Glutamatergic neuron (in vitro differentiated cells): Measurements from ENCODE around the gene BTBD3. TPM values are rescaled to one million over a fixed set of nuclear protein-coding genes. Genes with fewer than 3 reads are reported as not detected.

Source experiments
- DNase-seq: peaks from one replicate; pipeline ENCODE4 v3.0.0; 2022
- H3K27ac Mint-ChIP-seq: one replicate; pipeline ENCODE4 v1.8.0; 2020; ENCODE audit warnings: mild to moderate bottlenecking, mixed read lengths, inconsistent platforms; ENCODE audit not compliant: unreplicated experiment
- H3K27me3 Mint-ChIP-seq: one replicate; pipeline ENCODE4 v1.8.0; 2020; ENCODE audit warnings: mild to moderate bottlenecking, moderate library complexity, mixed read lengths, inconsistent platforms; ENCODE audit not compliant: unreplicated experiment
- H3K36me3 Mint-ChIP-seq: one replicate; pipeline ENCODE4 v1.8.0; 2020; ENCODE audit warnings: mild to moderate bottlenecking, mixed read lengths, inconsistent platforms; ENCODE audit not compliant: unreplicated experiment
- H3K4me1 Mint-ChIP-seq: one replicate; pipeline ENCODE4 v1.8.0; 2020; ENCODE audit warnings: mild to moderate bottlenecking, low read depth, mixed read lengths, inconsistent platforms; ENCODE audit not compliant: unreplicated experiment
- H3K4me3 Mint-ChIP-seq: one replicate; pipeline ENCODE4 v1.8.0; 2020; ENCODE audit warnings: mild to moderate bottlenecking, mixed read lengths, inconsistent platforms; ENCODE audit not compliant: unreplicated experiment
- H3K9me3 Mint-ChIP-seq: one replicate; pipeline ENCODE4 v1.8.0; 2020; ENCODE audit warnings: mild to moderate bottlenecking, moderate library complexity, mixed read lengths, inconsistent platforms; ENCODE audit not compliant: unreplicated experiment
- total RNA-seq: library from RNA; stranded (reverse); fragmentation: NEBNext Ultra II Directional; extraction: Animal tissue kit (Norgen Biotek cat#: 25700); gene quantifications from one replicate; pipeline ENCODE4 v1.2.1, GENCODE V29; 2021; ENCODE audit not compliant: unreplicated experiment
- TF ChIP-seq, protein P1 (sequence below): fragments of 200-600 bp; sonication (generic); IDR thresholded peaks from one replicate; pipeline ENCODE4 v1.5.0; 2021; ENCODE audit not compliant: partially characterized antibody, unreplicated experiment

BTBD3 gene
- total RNA-seq, 1 donor from 2014 or later = 24.3 TPM

GRCh38 chr20:11958855-11959254 is 41.2 kb downstream of the BTBD3 start:
- Mint-ChIP-seq H3K4me1 (no peaks in the 10 kb centered on the region), H3K36me3 (no peaks in the 10 kb centered on the region), H3K4me3 (no peak overlapping the region), H3K9me3 (peaks cover 7% of the 10 kb centered on the region), H3K27ac (no peak overlapping the region), H3K27me3 (no peaks in the 10 kb centered on the region)
- TF ChIP-seq, protein P1, sequence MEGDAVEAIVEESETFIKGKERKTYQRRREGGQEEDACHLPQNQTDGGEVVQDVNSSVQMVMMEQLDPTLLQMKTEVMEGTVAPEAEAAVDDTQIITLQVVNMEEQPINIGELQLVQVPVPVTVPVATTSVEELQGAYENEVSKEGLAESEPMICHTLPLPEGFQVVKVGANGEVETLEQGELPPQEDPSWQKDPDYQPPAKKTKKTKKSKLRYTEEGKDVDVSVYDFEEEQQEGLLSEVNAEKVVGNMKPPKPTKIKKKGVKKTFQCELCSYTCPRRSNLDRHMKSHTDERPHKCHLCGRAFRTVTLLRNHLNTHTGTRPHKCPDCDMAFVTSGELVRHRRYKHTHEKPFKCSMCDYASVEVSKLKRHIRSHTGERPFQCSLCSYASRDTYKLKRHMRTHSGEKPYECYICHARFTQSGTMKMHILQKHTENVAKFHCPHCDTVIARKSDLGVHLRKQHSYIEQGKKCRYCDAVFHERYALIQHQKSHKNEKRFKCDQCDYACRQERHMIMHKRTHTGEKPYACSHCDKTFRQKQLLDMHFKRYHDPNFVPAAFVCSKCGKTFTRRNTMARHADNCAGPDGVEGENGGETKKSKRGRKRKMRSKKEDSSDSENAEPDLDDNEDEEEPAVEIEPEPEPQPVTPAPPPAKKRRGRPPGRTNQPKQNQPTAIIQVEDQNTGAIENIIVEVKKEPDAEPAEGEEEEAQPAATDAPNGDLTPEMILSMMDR = no peak
- DNase-seq = no peak

DNA sequence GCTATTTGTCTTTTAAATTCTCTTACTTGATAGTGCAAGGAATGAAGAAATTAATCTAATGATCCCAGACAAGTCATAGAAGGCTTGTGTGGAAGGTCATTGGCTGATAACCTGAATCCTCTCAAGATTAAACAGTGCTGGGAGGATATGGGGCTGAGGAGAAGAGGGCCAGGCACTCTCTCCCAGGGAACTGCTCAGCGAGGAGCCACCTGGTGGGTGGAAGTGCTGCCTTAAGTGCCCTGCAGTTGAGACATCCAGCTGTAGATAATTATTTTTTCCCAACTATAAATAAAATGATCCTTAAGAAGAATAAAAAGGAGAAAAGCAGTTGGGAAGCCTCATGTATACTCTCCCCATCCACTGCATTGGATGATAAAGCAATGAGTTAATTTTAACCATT is 47.9 kb downstream of the BTBD3 start:
- no peak overlapping the region for H3K27ac Mint-ChIP-seq
- no peak for DNase-seq
- TF ChIP-seq, protein P1 = no peak
- no peaks in the 10 kb centered on the region for H3K9me3 Mint-ChIP-seq
- H3K27me3 Mint-ChIP-seq = no peaks in the 10 kb centered on the region
- H3K36me3 Mint-ChIP-seq = no peaks in the 10 kb centered on the region
- H3K4me1 Mint-ChIP-seq = no peaks in the 10 kb centered on the region
- H3K4me3 Mint-ChIP-seq = no peak overlapping the region

- Mint-ChIP-seq H3K36me3 (no peaks in the 10 kb centered on the region), H3K4me3 (no peak overlapping the region), H3K27ac (no peak overlapping the region), H3K4me1 (no peaks in the 10 kb centered on the region), H3K9me3 (no peaks in the 10 kb centered on the region), H3K27me3 (no peaks in the 10 kb centered on the region)
- no peak for DNase-seq
- TF ChIP-seq, protein P1 = no peak
These were observed 48.5 kb downstream of the BTBD3 start for GRCh38 chr20:11966186-11966585.

DNA sequence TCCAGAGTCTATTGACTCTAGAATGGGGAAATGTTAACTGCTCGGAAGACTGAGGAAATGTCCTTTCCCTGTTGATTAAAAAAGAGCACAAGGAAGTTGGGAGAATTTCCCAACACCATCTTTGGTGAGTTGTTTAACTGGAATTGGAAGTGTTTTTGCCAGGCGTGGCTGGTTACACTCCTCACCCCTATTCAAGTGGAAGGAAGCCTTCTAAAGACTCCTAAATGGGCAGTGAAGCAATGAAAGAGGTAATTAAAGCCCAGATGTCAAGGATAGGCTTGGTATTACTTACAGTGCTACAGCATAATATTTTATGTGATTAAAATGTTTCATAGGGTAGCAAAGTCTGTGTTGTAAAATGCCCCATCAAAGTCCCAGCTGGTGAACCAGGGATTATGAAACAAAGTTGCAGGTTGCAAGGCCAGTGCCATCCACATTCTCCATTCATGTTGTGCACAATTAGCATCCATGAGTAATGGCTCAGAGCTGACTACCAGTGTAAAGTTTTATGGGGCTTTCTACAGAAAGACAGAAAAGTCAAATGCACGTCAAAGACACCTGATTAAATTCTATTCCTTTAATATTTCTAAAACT is 52.6 kb downstream of the BTBD3 start:
- Mint-ChIP-seq H3K4me3 (no peak overlapping the region), H3K27me3 (no peaks in the 10 kb centered on the region), H3K27ac (no peak overlapping the region), H3K9me3 (no peaks in the 10 kb centered on the region), H3K4me1 (no peaks in the 10 kb centered on the region), H3K36me3 (no peaks in the 10 kb centered on the region)
- TF ChIP-seq, protein P1 = no peak
- DNase-seq = no peak

DNA sequence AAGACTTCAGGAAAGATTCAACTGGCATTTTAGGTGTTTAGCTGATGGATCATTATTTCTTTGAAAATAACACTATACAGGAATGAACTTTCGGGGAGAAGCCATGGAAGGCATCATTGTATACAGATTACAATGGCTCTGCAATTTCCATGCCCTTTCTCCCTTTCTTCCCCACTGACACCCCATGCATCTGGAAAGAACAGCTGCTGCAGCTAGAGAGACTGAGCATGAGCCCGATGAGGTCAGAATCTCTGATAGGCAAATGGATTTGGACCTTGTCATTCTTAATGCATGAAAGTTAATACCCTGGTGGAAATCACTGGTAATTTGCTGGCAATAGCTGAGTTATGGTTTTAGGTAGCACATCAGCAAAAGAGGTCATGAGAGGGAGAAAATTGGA is 54.8 kb downstream of the BTBD3 start:
- Mint-ChIP-seq H3K36me3 (no peaks in the 10 kb centered on the region), H3K9me3 (no peaks in the 10 kb centered on the region), H3K4me1 (no peaks in the 10 kb centered on the region), H3K27ac (no peak overlapping the region), H3K27me3 (no peaks in the 10 kb centered on the region), H3K4me3 (no peak overlapping the region)
- TF ChIP-seq, protein P1 = no peak
- DNase-seq = no peak
